Endothelial cell (in vitro differentiated cells): ENCODE data around the gene CHI3L1. TPM values are rescaled to one million over a fixed set of nuclear protein-coding genes. Genes with fewer than 3 reads are reported as not detected.

Experiments
- DNase-seq: peaks from one replicate; pipeline ENCODE4 v3.0.0; 2021; ENCODE audit warnings: low spot score
- H3K27ac Mint-ChIP-seq: one replicate; pipeline ENCODE4 v1.8.0; 2021; ENCODE audit warnings: mixed read lengths, inconsistent platforms; ENCODE audit not compliant: unreplicated experiment
- H3K27me3 Mint-ChIP-seq: one replicate; pipeline ENCODE4 v1.8.0; 2021; ENCODE audit warnings: mild to moderate bottlenecking, moderate library complexity, mixed read lengths, inconsistent platforms; ENCODE audit not compliant: unreplicated experiment
- H3K36me3 Mint-ChIP-seq: one replicate; pipeline ENCODE4 v1.8.0; 2021; ENCODE audit warnings: mild to moderate bottlenecking, low read depth, mixed read lengths, inconsistent platforms; ENCODE audit not compliant: unreplicated experiment
- H3K4me1 Mint-ChIP-seq: one replicate; pipeline ENCODE4 v1.8.0; 2021; ENCODE audit warnings: mild to moderate bottlenecking, mixed read lengths, inconsistent platforms; ENCODE audit not compliant: unreplicated experiment
- H3K4me3 Mint-ChIP-seq: one replicate; pipeline ENCODE4 v1.8.0; 2021; ENCODE audit warnings: mild to moderate bottlenecking, mixed read lengths, inconsistent platforms; ENCODE audit not compliant: unreplicated experiment
- H3K9me3 Mint-ChIP-seq: one replicate; pipeline ENCODE4 v1.8.0; 2021; ENCODE audit warnings: mixed read lengths, inconsistent platforms; ENCODE audit not compliant: unreplicated experiment
- total RNA-seq: library from RNA; stranded (reverse); fragmentation: NEBNext Ultra II Directional; extraction: Animal tissue kit (Norgen Biotek cat#: 25700); gene quantifications from one replicate; pipeline ENCODE4 v1.2.1, GENCODE V29; 2021; ENCODE audit not compliant: unreplicated experiment
- TF ChIP-seq, protein P1 (sequence below): fragments of 200-600 bp; sonication (generic); IDR thresholded peaks from one replicate; pipeline ENCODE4 v1.5.0; 2021; ENCODE audit warnings: antibody characterized with exemption; ENCODE audit not compliant: unreplicated experiment

The CHI3L1 gene
- total RNA-seq, 1 donor from 2014 or later = 0.21 TPM

DNA sequence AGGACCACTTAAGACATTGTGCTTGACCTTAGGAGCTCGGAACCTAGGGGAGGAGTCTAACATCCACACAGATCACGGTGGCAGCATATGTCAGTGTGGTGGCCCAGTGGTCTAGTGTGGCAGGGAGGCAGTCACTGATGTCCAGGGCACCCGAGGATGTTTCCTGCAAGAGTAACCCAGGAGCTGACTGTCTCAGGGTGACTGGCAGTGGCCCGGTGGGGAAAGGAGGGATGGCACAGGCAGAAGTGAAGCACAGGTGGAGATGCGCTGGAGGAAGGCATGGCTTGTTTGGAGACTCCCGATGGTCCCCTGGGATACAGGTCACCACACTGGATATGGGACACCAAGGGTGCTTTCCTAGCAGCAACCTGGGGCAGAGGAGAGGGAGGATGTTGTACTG, 26.6 kb upstream of the CHI3L1 start:
- no peak for DNase-seq
- Mint-ChIP-seq H3K27ac (no peak overlapping the region), H3K4me1 (peaks cover 6% of the 10 kb centered on the region), H3K36me3 (no peaks in the 10 kb centered on the region), H3K9me3 (no peaks in the 10 kb centered on the region), H3K27me3 (peaks cover 7% of the 10 kb centered on the region), H3K4me3 (no peak overlapping the region)
- TF ChIP-seq, protein P1, sequence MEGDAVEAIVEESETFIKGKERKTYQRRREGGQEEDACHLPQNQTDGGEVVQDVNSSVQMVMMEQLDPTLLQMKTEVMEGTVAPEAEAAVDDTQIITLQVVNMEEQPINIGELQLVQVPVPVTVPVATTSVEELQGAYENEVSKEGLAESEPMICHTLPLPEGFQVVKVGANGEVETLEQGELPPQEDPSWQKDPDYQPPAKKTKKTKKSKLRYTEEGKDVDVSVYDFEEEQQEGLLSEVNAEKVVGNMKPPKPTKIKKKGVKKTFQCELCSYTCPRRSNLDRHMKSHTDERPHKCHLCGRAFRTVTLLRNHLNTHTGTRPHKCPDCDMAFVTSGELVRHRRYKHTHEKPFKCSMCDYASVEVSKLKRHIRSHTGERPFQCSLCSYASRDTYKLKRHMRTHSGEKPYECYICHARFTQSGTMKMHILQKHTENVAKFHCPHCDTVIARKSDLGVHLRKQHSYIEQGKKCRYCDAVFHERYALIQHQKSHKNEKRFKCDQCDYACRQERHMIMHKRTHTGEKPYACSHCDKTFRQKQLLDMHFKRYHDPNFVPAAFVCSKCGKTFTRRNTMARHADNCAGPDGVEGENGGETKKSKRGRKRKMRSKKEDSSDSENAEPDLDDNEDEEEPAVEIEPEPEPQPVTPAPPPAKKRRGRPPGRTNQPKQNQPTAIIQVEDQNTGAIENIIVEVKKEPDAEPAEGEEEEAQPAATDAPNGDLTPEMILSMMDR = no peak

DNA sequence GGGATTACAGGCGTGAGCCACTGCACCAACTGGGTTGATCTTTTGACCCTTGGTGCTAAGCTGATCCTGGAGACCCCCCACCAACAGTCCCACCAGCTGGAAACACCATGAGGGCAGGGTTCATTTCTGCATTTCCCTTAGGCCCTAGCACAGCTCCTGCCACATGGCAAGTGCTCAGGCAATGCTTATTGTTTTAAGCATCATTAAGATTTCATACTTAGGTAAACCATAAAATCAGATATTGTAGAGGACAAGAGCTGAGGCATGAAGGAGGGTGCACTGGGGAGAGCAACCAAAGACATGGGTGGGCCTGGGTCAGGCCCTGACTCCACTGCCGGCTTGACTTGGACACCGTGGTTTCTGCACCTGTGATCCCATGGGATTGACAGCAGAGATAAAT, 25.3 kb upstream of the CHI3L1 start:
- no peaks in the 10 kb centered on the region for H3K36me3 Mint-ChIP-seq
- peaks cover 8% of the 10 kb centered on the region for H3K4me1 Mint-ChIP-seq
- DNase-seq = no peak
- H3K4me3 Mint-ChIP-seq = no peak overlapping the region
- H3K9me3 Mint-ChIP-seq = no peaks in the 10 kb centered on the region
- TF ChIP-seq, protein P1 = no peak
- H3K27me3 Mint-ChIP-seq = peaks cover 6% of the 10 kb centered on the region
- H3K27ac Mint-ChIP-seq = no peak overlapping the region

- TF ChIP-seq, protein P1 = no peak
- Mint-ChIP-seq H3K4me3 (no peak overlapping the region), H3K27me3 (peaks cover 6% of the 10 kb centered on the region), H3K4me1 (peaks cover 6% of the 10 kb centered on the region), H3K27ac (no peak overlapping the region), H3K9me3 (no peaks in the 10 kb centered on the region), H3K36me3 (no peaks in the 10 kb centered on the region)
- DNase-seq = no peak
These were observed 24.5 kb upstream of the CHI3L1 start for GRCh38 chr1:203210988-203211387.

GRCh38 chr1:203210350-203210749, 23.8 kb upstream of the CHI3L1 start:
- TF ChIP-seq, protein P1 = no peak
- Mint-ChIP-seq H3K9me3 (no peaks in the 10 kb centered on the region), H3K4me1 (peaks cover 6% of the 10 kb centered on the region), H3K27ac (no peak overlapping the region), H3K4me3 (no peak overlapping the region), H3K36me3 (no peaks in the 10 kb centered on the region), H3K27me3 (peaks cover 6% of the 10 kb centered on the region)
- no peak for DNase-seq

DNA sequence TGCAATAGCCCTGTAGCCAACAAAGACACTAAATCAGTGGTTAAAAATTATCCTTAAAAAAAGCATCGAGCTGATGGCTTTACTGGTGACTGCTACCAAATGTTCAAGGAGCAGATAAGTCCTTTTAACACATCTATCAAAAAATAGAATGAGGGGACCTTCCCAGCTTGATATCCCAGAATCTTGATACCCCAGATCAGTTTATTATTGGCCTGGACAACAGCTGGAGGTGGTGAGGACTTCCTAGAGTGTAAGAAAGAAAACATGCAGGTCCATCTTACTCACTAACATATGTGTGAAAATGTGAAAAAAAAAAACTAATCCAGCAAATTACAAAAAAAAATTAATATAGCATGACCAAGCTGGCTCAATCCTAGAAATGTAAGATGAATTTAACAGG, 21.7 kb upstream of the CHI3L1 start:
- H3K36me3 Mint-ChIP-seq = no peaks in the 10 kb centered on the region
- peaks cover 2% of the 10 kb centered on the region for H3K27me3 Mint-ChIP-seq
- no peak overlapping the region for H3K4me3 Mint-ChIP-seq

More for the DNA sequence above, 21.7 kb upstream of the CHI3L1 start:
- DNase-seq = no peak
- TF ChIP-seq, protein P1 = no peak
- Mint-ChIP-seq H3K27ac (no peak overlapping the region), H3K9me3 (no peaks in the 10 kb centered on the region), H3K4me1 (peaks cover 2% of the 10 kb centered on the region)
